GM10266 (cell line): Measurements from ENCODE around the gene PCDHGB2.
"Not testable (repeated sequence)": the region's sequence is repeated elsewhere in the genome, so short reads cannot be mapped to it uniquely, and the experiment has no call there.

Experiments used
- DNase-seq: peaks from one replicate; pipeline ENCODE4 v3.0.0; 2012; ENCODE audit errors: extremely low spot score
- CTCF ChIP-seq: IDR thresholded peaks from 2 replicates; pipeline ENCODE4 v1.5.1; 2012; ENCODE audit warnings: mild to moderate bottlenecking, low read depth; ENCODE audit not compliant: control insufficient read depth, insufficient read depth; ENCODE audit errors: missing control alignments

Gene PCDHGB2

DNA sequence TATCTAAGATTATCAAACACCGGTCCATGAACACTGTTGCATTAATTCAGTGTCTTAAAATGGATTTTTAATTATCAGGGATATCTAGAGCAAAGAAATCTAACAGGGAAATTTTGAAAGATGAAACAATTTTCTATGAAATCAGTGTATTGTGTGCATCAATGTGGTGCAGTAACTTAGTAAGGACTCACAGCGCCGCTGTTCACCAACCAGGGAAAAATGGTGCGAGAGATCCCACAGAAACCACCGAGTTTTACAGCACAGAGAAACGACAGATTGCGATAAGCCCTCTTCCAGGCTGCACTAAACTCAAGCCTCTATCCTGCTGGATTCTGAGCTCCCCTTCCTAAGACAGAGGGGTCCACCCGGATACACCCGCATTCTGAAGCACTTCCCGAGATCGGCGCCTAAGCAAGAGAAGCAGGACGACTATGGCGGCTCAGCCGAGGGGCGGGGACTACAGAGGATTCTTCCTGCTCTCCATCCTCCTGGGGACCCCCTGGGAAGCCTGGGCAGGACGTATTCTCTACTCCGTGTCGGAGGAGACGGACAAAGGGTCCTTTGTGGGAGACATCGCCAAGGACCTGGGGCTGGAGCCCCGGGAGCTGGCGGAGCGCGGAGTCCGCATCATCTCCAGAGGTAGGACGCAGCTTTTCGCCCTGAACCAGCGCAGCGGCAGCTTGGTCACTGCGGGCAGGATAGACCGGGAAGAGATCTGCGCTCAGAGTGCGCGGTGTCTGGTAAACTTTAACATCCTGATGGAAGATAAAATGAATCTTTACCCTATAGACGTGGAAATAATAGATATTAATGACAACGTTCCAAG is 22.9 kb downstream of the PCDHGB2 start, which contains the start of gene PCDHGA7:
TSS of gene PCDHGA7 (plus strand) at position 274 of the 826 bp plus-strand sequence. CDS start at position 432, 158 bp downstream.
- no peak for TF ChIP-seq CTCF
- no peak for DNase-seq

- no peak for TF ChIP-seq CTCF
- no peak for DNase-seq
These were observed 23.6 kb downstream of the PCDHGB2 start for GRCh38 chr5:141383345-141383744.

GRCh38 chr5:141384471-141385267 is 24.9 kb downstream of the PCDHGB2 start:
- no peak for DNase-seq
- no peak for TF ChIP-seq CTCF

DNA sequence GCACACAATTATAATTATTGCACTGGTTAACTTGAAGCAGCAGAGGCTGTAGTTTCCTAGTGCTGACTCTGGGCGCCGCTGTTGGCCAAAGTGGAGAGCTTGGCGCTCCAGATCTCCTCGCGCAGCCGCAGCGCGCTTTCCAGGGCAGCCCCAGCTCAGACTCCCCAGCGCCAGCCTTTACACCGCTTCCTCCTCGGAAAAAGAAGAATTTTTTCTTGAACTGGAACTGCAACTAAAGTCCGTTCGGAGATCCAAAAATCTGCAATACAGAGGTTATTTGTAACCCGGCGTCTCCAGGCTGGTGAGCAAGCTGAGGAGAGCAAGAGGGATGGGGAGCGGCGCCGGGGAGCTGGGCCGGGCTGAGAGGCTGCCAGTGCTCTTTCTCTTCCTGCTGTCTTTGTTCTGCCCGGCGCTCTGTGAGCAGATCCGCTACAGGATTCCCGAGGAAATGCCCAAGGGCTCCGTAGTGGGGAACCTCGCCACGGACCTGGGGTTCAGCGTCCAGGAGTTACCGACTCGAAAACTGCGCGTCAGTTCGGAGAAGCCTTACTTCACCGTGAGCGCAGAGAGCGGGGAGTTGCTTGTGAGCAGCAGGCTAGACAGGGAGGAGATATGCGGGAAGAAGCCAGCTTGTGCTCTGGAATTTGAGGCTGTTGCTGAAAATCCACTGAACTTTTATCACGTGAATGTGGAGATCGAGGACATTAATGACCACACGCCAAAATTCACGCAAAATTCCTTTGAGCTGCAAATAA is 27.9 kb downstream of the PCDHGB2 start, which contains the start of gene PCDHGB4:
TSS of gene PCDHGB4 (plus strand) at position 142 of the 755 bp plus-strand sequence. CDS start at position 329, 187 bp downstream.
- DNase-seq: not testable (repeated sequence)

GRCh38 chr5:141388661-141389060 is 28.9 kb downstream of the PCDHGB2 start:
- no peak for DNase-seq
- no peak for TF ChIP-seq CTCF

GRCh38 chr5:141389153-141390042 is 29.6 kb downstream of the PCDHGB2 start:
- no peak for TF ChIP-seq CTCF
- DNase-seq: no peak
